SU-DHL-6 (cell line): ENCODE data around the gene CFAP43.

Source experiments
- H2AFZ ChIP-seq: fragments of 200-600 bp; sonication (generic); 2 replicates; pipeline ENCODE4 v1.6.1; 2014; ENCODE audit warnings: low read depth, mild to moderate bottlenecking, moderate library complexity, mixed read lengths, antibody characterized with exemption, low read length; ENCODE audit not compliant: severe bottlenecking
- H3F3A ChIP-seq: fragments of 200-600 bp; shearing (Covaris generic); 2 replicates; pipeline ENCODE4 v1.6.0; 2016; ENCODE audit warnings: antibody characterized with exemption, mild to moderate bottlenecking; ENCODE audit not compliant: insufficient read depth
- H3K27ac ChIP-seq: fragments of 200-600 bp; sonication (generic); 2 replicates; pipeline ENCODE4 v1.5.1; 2016; ENCODE audit warnings: low read depth, mild to moderate bottlenecking, low read length, moderate library complexity, mixed read lengths
- H3K27me3 ChIP-seq: fragments of 200-600 bp; sonication (generic), shearing (Covaris generic); 2 replicates; pipeline ENCODE4 v1.6.0; 2014; ENCODE audit warnings: mild to moderate bottlenecking, low read length
- H3K36me3 ChIP-seq: fragments of 200-600 bp; sonication (generic); 2 replicates; pipeline ENCODE4 v1.6.1; 2014; ENCODE audit warnings: mild to moderate bottlenecking, low read length, mixed read lengths
- H3K4me2 ChIP-seq: fragments of 300-600, 200-600 bp; shearing (Covaris generic), sonication (generic); 2 replicates; pipeline ENCODE4 v1.6.0; 2014; ENCODE audit warnings: low read length, low read depth, mild to moderate bottlenecking; ENCODE audit not compliant: poor library complexity, severe bottlenecking
- H3K4me3 ChIP-seq: fragments of 200-600 bp; sonication (generic); 2 replicates; pipeline ENCODE4 v1.5.1; 2014; ENCODE audit warnings: antibody characterized with exemption, low read length, mild to moderate bottlenecking, mixed read lengths; ENCODE audit not compliant: insufficient read depth, poor library complexity, severe bottlenecking
- H3K79me2 ChIP-seq: fragments of 200-600 bp; sonication (generic); 2 replicates; pipeline ENCODE4 v1.6.1; 2014; ENCODE audit warnings: mild to moderate bottlenecking, low read length, moderate library complexity; ENCODE audit not compliant: insufficient read depth
- H3K9ac ChIP-seq: fragments of 200-600 bp; sonication (generic); 2 replicates; pipeline ENCODE4 v1.7.0; 2014; ENCODE audit warnings: mild to moderate bottlenecking, low read length
- H3K9me2 ChIP-seq: fragments of 200-600 bp; sonication (generic); replicated peaks from 2 replicates; pipeline ENCODE4 v1.6.1; 2014; ENCODE audit warnings: low read length; ENCODE audit not compliant: insufficient read depth
- H3K9me3 ChIP-seq: fragments of 200-600 bp; sonication (generic); 2 replicates; pipeline ENCODE4 v1.6.1; 2014; ENCODE audit warnings: low read length, mixed read lengths; ENCODE audit not compliant: insufficient read depth
- H4K20me1 ChIP-seq: fragments of 200-600 bp; sonication (generic); 2 replicates; pipeline ENCODE4 v1.6.1; 2014; ENCODE audit warnings: low read depth, mild to moderate bottlenecking, antibody characterized with exemption, low read length, moderate library complexity, mixed read lengths
- EZH2phosphoT487 ChIP-seq: fragments of 200-600 bp; sonication (generic), shearing (Covaris generic); conservative IDR thresholded peaks from 2 replicates; pipeline ENCODE4 v1.6.1; 2018; ENCODE audit warnings: mild to moderate bottlenecking, antibody characterized with exemption, low read length, moderate library complexity, mixed read lengths
- TF ChIP-seq, protein P1 (sequence below): fragments of 200-600 bp; sonication (generic); IDR thresholded peaks from one replicate; pipeline ENCODE4 v1.5.1; 2017; ENCODE audit warnings: antibody characterized with exemption, mild to moderate bottlenecking, low read length, moderate library complexity; ENCODE audit not compliant: insufficient read depth, poor library complexity, severe bottlenecking

CFAP43 gene

DNA sequence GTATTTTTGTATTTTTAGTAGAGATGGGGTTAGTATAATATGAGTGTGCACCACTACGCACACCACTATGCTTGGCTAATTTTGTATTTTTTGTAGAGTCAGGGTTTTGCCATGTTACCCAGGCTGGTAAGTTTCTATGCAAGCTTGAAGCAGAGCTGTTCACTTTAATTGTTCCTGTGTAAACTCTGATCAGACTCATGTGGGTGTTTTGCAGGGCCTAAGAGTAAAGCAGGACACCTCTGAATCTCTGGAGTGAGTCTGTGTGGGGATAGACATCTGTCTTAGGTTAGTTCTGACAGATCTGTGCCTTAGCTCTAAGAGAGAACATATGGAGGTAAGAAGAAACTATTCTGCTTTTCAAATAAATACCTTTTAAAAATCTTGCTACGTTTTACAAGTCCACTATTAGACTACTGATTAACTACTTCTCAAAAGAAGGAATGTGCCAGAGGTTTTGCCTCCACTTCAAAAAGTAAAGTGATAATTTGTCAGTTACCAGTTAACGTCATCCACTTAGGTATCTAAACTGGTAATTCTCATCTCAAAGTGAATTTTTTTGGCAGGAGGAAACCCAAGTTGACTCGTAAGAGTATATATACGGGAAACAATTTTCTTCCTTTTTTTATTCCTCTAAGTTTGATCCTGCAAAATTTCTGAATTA lies 147.6 kb downstream of the CFAP43 start:
- Histone ChIP-seq H3K4me2 (no peak overlapping the region), H3F3A (no peaks in the 10 kb centered on the region), H3K4me3 (no peak overlapping the region), H3K27ac (no peak overlapping the region), H3K9me3 (no peaks in the 10 kb centered on the region), H3K36me3 (no peaks in the 10 kb centered on the region), H4K20me1 (no peaks in the 10 kb centered on the region), H3K79me2 (no peaks in the 10 kb centered on the region), H3K9me2 (no peaks in the 10 kb centered on the region), H3K27me3 (no peaks in the 10 kb centered on the region), H3K9ac (no peak overlapping the region), H2AFZ (no peak overlapping the region)
- TF ChIP-seq, protein P1, sequence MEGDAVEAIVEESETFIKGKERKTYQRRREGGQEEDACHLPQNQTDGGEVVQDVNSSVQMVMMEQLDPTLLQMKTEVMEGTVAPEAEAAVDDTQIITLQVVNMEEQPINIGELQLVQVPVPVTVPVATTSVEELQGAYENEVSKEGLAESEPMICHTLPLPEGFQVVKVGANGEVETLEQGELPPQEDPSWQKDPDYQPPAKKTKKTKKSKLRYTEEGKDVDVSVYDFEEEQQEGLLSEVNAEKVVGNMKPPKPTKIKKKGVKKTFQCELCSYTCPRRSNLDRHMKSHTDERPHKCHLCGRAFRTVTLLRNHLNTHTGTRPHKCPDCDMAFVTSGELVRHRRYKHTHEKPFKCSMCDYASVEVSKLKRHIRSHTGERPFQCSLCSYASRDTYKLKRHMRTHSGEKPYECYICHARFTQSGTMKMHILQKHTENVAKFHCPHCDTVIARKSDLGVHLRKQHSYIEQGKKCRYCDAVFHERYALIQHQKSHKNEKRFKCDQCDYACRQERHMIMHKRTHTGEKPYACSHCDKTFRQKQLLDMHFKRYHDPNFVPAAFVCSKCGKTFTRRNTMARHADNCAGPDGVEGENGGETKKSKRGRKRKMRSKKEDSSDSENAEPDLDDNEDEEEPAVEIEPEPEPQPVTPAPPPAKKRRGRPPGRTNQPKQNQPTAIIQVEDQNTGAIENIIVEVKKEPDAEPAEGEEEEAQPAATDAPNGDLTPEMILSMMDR: no peak
- TF ChIP-seq EZH2phosphoT487: no peak

DNA sequence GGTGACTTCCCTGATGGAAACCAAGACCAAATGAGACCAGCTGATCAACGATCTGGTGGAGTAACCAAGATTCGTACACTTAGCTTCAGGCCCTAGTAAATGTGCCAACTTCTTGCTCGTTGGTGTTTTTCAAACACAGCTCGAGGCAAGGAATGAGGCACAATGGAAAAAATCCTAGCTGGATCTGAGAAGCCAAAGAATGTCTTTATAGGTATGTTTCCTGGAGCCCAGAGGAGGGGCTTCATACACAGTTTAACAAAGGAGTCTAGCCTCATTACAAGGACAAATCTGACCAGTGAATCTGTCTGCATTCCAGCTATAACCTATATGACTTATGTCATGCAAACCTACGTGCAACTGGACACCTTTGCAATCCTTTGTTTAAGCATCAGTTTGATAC lies 150.2 kb downstream of the CFAP43 start:
- H3F3A ChIP-seq: no peaks in the 10 kb centered on the region
- no peak overlapping the region for H3K4me2 ChIP-seq
- no peak overlapping the region for H3K27ac ChIP-seq
- H4K20me1 ChIP-seq: no peaks in the 10 kb centered on the region
- TF ChIP-seq EZH2phosphoT487: no peak
- TF ChIP-seq, protein P1: no peak
- H3K9me2 ChIP-seq: no peaks in the 10 kb centered on the region
- no peak overlapping the region for H3K9ac ChIP-seq
- H3K9me3 ChIP-seq: no peaks in the 10 kb centered on the region
- no peak overlapping the region for H3K4me3 ChIP-seq
- no peak overlapping the region for H2AFZ ChIP-seq
- H3K36me3 ChIP-seq: no peaks in the 10 kb centered on the region
- H3K79me2 ChIP-seq: no peaks in the 10 kb centered on the region
- no peaks in the 10 kb centered on the region for H3K27me3 ChIP-seq

GRCh38 chr10:104080762-104081161 lies 151.4 kb downstream of the CFAP43 start:
- Histone ChIP-seq H3K4me2 (no peak overlapping the region), H3K79me2 (no peaks in the 10 kb centered on the region), H3K36me3 (no peaks in the 10 kb centered on the region), H3K4me3 (no peak overlapping the region), H3K27ac (no peak overlapping the region), H3K9ac (no peak overlapping the region), H3K9me3 (no peaks in the 10 kb centered on the region), H3F3A (no peaks in the 10 kb centered on the region), H2AFZ (no peak overlapping the region), H4K20me1 (no peaks in the 10 kb centered on the region), H3K9me2 (no peaks in the 10 kb centered on the region), H3K27me3 (no peaks in the 10 kb centered on the region)
- TF ChIP-seq, protein P1: peak; percentile 54
- TF ChIP-seq EZH2phosphoT487: no peak
